Stimulated activated CD8-positive, alpha-beta memory T cell treated with anti-CD3 and anti-CD28 coated beads, Interleukin-7, amount 100 ng/mL, for 4 hours (primary cell): Measurements from ENCODE around the gene HIPK2.

Source experiments
- DNase-seq, 2 donors: peaks; one replicate each; pipeline ENCODE4 v3.0.0-alpha.2; 2020; ENCODE audit warnings: low read depth in 2 of 2

The HIPK2 gene

GRCh38 chr7:139783647-139784385 lies 6.0 kb upstream of the HIPK2 start:
- DNase-seq: no peak

GRCh38 chr7:139782932-139783331 lies 5.1 kb upstream of the HIPK2 start:
- DNase-seq: no peak

GRCh38 chr7:139777133-139777891 lies 486 bp downstream of the HIPK2 start:
- peak in 1 of 2 donors; percentile 35 for DNase-seq

- no peak for DNase-seq
Observed at GRCh38 chr7:139776486-139777132, 1.2 kb downstream of the HIPK2 start.

- DNase-seq: peak; percentile 31 to 39
Observed at GRCh38 chr7:139775829-139776266, 1.9 kb downstream of the HIPK2 start.

GRCh38 chr7:139774376-139774775 lies 3.4 kb downstream of the HIPK2 start:
- no peak for DNase-seq

GRCh38 chr7:139773371-139773770 lies 4.4 kb downstream of the HIPK2 start:
- DNase-seq: no peak

GRCh38 chr7:139772873-139773272 lies 4.9 kb downstream of the HIPK2 start:
- no peak for DNase-seq

GRCh38 chr7:139772115-139772514 lies 5.7 kb downstream of the HIPK2 start:
- DNase-seq: no peak

- DNase-seq: no peak
Observed at GRCh38 chr7:139771001-139771956, 6.5 kb downstream of the HIPK2 start.

GRCh38 chr7:139769761-139770160 lies 8.0 kb downstream of the HIPK2 start:
- DNase-seq: no peak

GRCh38 chr7:139769066-139769465 lies 8.7 kb downstream of the HIPK2 start:
- no peak for DNase-seq

GRCh38 chr7:139768249-139768824 lies 9.5 kb downstream of the HIPK2 start:
- no peak for DNase-seq

- DNase-seq: no peak
Observed at GRCh38 chr7:139767561-139767982, 10.2 kb downstream of the HIPK2 start.

- DNase-seq: no peak
Observed at GRCh38 chr7:139765143-139765542, 12.7 kb downstream of the HIPK2 start.

GRCh38 chr7:139763330-139763729 lies 14.5 kb downstream of the HIPK2 start:
- DNase-seq: no peak

- DNase-seq: no peak
Observed at GRCh38 chr7:139762886-139763285, 14.9 kb downstream of the HIPK2 start.

- DNase-seq: no peak
Observed at GRCh38 chr7:139758388-139758787, 19.4 kb downstream of the HIPK2 start.

- DNase-seq: no peak
Observed at GRCh38 chr7:139757968-139758367, 19.8 kb downstream of the HIPK2 start.

- DNase-seq: no peak
Observed at GRCh38 chr7:139753693-139754111, 24.1 kb downstream of the HIPK2 start.

- DNase-seq: no peak
Observed at GRCh38 chr7:139753081-139753692, 24.6 kb downstream of the HIPK2 start.
